GM13977 (cell line): ENCODE data around the gene KCNMA1.

Experiments used
- DNase-seq: peaks from one replicate; pipeline ENCODE4 v3.0.0; 2012; ENCODE audit warnings: low spot score
- CTCF ChIP-seq: IDR thresholded peaks from 2 replicates; pipeline ENCODE4 v1.5.1; 2012; ENCODE audit warnings: mild to moderate bottlenecking, control low read depth; ENCODE audit not compliant: insufficient read depth; ENCODE audit errors: extremely low read depth, missing control alignments
- in situ Hi-C: fragments of 300-500 bp; cut with MboI; formaldehyde crosslinking; loops from one replicate; pipeline ENCODE4 v1.12.0; 2022; ENCODE audit warnings: low sequenced_read_pairs, low pct_unique_long_range_greater_than_20kb, mixed read lengths, inconsistent platforms; ENCODE audit not compliant: unreplicated experiment

KCNMA1 gene

GRCh38 chr10:77599651-77600050 is 38.0 kb downstream of the KCNMA1 start:
- DNase-seq = no peak
- in situ Hi-C loops = no loop called here
- TF ChIP-seq CTCF = no peak

DNA sequence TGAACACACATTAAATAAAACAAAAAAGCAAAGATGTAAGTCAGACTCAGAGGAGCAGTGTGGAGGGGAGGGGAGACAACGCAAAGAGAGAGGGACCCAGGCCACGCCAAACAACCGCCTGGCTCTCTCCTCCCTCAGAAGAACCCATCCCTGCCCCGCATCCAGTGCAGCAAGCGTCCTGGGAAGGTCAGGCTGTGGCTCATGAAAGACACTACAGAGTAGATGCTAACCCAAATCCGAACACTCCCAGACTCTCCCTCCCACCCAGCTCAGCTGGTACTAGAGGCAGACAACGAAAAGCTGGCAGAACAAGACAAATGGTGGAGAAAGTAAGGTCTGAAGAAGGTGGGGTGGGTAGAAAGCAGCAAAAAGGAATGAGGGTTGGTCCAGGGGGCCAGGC is 39.0 kb downstream of the KCNMA1 start:
- in situ Hi-C loops = no loop called here
- no peak for DNase-seq
- no peak for TF ChIP-seq CTCF

- DNase-seq = no peak
- no peak for TF ChIP-seq CTCF
- in situ Hi-C loops = no loop called here
Measured at GRCh38 chr10:77597560-77597959, 40.0 kb downstream of the KCNMA1 start.

- in situ Hi-C loops = no loop called here
- no peak for DNase-seq
- TF ChIP-seq CTCF = no peak
Measured at GRCh38 chr10:77594471-77594783, 43.2 kb downstream of the KCNMA1 start.

GRCh38 chr10:77593771-77594470 is 43.7 kb downstream of the KCNMA1 start:
- TF ChIP-seq CTCF = no peak
- in situ Hi-C loops = no loop called here
- no peak for DNase-seq

GRCh38 chr10:77592946-77593636 is 44.5 kb downstream of the KCNMA1 start:
- in situ Hi-C loops = no loop called here
- TF ChIP-seq CTCF = no peak
- no peak for DNase-seq
